GM21737 (cell line): ENCODE results near the gene MIGA1.
"Not testable (repeated sequence)": the region's sequence is repeated elsewhere in the genome, so short reads cannot be mapped to it uniquely, and the experiment has no call there.

Experiments
- ATAC-seq: cut with Tn5 transposase; IDR thresholded peaks from one replicate; pipeline ENCODE4 v1.9.1; 2021; ENCODE audit warnings: mild to moderate bottlenecking, moderate library complexity; ENCODE audit not compliant: unreplicated experiment

Gene MIGA1

GRCh38 chr1:77779529-77780281 lies at the start of gene MIGA1:
TSS of gene MIGA1 (plus strand) at chr1:77779649. CDS start at chr1:77783253, 3,604 bp downstream.
- peak; percentile 89 for ATAC-seq

GRCh38 chr1:77732090-77732489 lies 47.4 kb upstream of the MIGA1 start:
- ATAC-seq, result no peak

GRCh38 chr1:77739235-77739634 lies 40.2 kb upstream of the MIGA1 start:
- ATAC-seq, result no peak

GRCh38 chr1:77741316-77741715 lies 38.1 kb upstream of the MIGA1 start:
- ATAC-seq, result no peak

GRCh38 chr1:77742011-77742555 lies 37.4 kb upstream of the MIGA1 start:
- no peak for ATAC-seq

- ATAC-seq, result no peak
Measured at GRCh38 chr1:77744576-77744975, 34.9 kb upstream of the MIGA1 start.

GRCh38 chr1:77749489-77749888 lies 30.0 kb upstream of the MIGA1 start:
- ATAC-seq, result not testable (repeated sequence)

- ATAC-seq, result no peak
Measured at GRCh38 chr1:77756052-77756754, 23.2 kb upstream of the MIGA1 start.

GRCh38 chr1:77757066-77757584 lies 22.3 kb upstream of the MIGA1 start:
- no peak for ATAC-seq

GRCh38 chr1:77757603-77758002 lies 21.8 kb upstream of the MIGA1 start:
- ATAC-seq, result no peak

GRCh38 chr1:77759071-77760028 lies 20.1 kb upstream of the MIGA1 start, which contains the start of gene USP33:
TSS of gene USP33 (minus strand) at chr1:77759852. CDS start at chr1:77741697, 18,155 bp downstream.
- peak; percentile 95 for ATAC-seq

GRCh38 chr1:77762072-77762476 lies 17.4 kb upstream of the MIGA1 start:
- no peak for ATAC-seq

- ATAC-seq, result no peak
Measured at GRCh38 chr1:77768006-77768405, 11.4 kb upstream of the MIGA1 start.

GRCh38 chr1:77776007-77776700 lies 3.3 kb upstream of the MIGA1 start:
- ATAC-seq, result no peak

GRCh38 chr1:77781683-77782082 lies 2.2 kb downstream of the MIGA1 start:
- ATAC-seq, result no peak

GRCh38 chr1:77783141-77783540 lies 3.7 kb downstream of the MIGA1 start:
- no peak for ATAC-seq

- ATAC-seq, result not testable (repeated sequence)
Measured at GRCh38 chr1:77786093-77786741, 6.8 kb downstream of the MIGA1 start.

- ATAC-seq, result no peak
Measured at GRCh38 chr1:77794550-77794949, 15.1 kb downstream of the MIGA1 start.

GRCh38 chr1:77796695-77797405 lies 17.4 kb downstream of the MIGA1 start:
- ATAC-seq, result no peak
